ENCODE results near the gene MAP3K13. TPM values are rescaled to one million over a fixed set of nuclear protein-coding genes. Genes with fewer than 3 reads are reported as not detected.
A peak's percentile ranks its signal among the peaks of the same experiment; 100 is the strongest.
"Not testable (repeated sequence)": the region's sequence is repeated elsewhere in the genome, so short reads cannot be mapped to it uniquely, and the experiment has no call there.

The MAP3K13 gene
- total RNA-seq, 1 donor from 2014 or later = 14.5 TPM

GRCh38 chr3:185457376-185457775 lies 94.4 kb downstream of the MAP3K13 start:
- DNase-seq (ENCODE audit: low read depth) (no peak), FAIRE-seq (no peak)
- TF ChIP-seq CTCF (IDR thresholded peaks at IDR 0.05; ENCODE audit: insufficient read depth, low read length, severe bottlenecking) = no peak
- no peaks in the 10 kb centered on the region for H3K36me3 ChIP-seq (ENCODE audit: control insufficient read depth, insufficient read depth, low read length)
- H3K4me3 ChIP-seq (ENCODE audit: low read depth, low read length) = no peak overlapping the region
- H3K27me3 ChIP-seq (ENCODE audit: control insufficient read depth, insufficient read depth, low read length) = no peaks in the 10 kb centered on the region

DNA sequence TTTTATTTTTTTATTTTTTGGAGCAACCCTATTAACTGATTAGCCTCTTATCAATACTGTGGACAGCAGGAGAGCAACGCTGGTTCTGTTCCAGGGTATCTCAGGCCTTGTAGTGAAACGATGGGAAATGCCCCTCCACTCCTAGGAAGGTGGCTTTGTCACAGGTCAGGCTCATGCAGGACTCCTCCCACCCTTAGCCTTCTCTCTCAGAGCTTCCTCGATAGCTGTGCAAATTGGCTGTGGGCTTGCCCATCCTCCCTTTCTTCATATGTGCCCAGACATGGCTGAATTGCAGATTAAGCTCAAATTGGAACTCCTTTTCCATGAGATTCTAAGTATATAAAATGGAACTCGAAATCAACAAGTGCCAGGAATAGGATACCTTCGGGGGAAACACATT lies 97.4 kb downstream of the MAP3K13 start:
- TF ChIP-seq CTCF (IDR thresholded peaks at IDR 0.05; ENCODE audit: insufficient read depth, low read length, severe bottlenecking) = no peak
- FAIRE-seq (no peak), DNase-seq (ENCODE audit: low read depth) (no peak)
- H3K4me3 ChIP-seq (ENCODE audit: low read depth, low read length) = no peak overlapping the region
- no peaks in the 10 kb centered on the region for H3K36me3 ChIP-seq (ENCODE audit: control insufficient read depth, insufficient read depth, low read length)
- H3K27me3 ChIP-seq (ENCODE audit: control insufficient read depth, insufficient read depth, low read length) = no peaks in the 10 kb centered on the region

- FAIRE-seq (no peak), DNase-seq (ENCODE audit: low read depth) (peak; percentile 47)
- peak; percentile 32 for TF ChIP-seq CTCF (IDR thresholded peaks at IDR 0.05; ENCODE audit: insufficient read depth, low read length, severe bottlenecking)
- Histone ChIP-seq H3K4me3 (ENCODE audit: low read depth, low read length) (no peak overlapping the region), H3K27me3 (ENCODE audit: control insufficient read depth, insufficient read depth, low read length) (no peaks in the 10 kb centered on the region), H3K36me3 (ENCODE audit: control insufficient read depth, insufficient read depth, low read length) (peaks cover 2% of the 10 kb centered on the region)
These were observed 97.9 kb downstream of the MAP3K13 start for GRCh38 chr3:185460719-185461350.

DNA sequence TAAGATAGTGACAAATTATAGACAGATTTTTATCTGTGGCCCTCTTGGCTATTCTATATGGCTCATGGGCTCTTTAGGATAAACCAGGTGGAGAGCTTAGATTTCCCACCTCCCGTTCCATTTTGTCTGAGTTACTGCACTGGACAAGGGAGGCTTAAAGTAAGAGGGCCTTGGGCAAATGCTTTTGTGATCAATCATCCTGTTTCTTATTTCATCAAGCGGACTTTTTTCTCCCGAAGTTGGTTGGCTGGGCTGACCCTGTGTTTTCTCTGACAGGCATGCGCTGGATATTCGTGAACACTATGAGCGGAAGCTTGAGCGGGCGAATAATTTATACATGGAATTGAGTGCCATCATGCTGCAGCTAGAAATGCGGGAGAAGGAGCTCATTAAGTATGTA lies 102.5 kb downstream of the MAP3K13 start:
- FAIRE-seq (no peak), DNase-seq (ENCODE audit: low read depth) (no peak)
- Histone ChIP-seq H3K36me3 (ENCODE audit: control insufficient read depth, insufficient read depth, low read length) (peaks cover 6% of the 10 kb centered on the region), H3K27me3 (ENCODE audit: control insufficient read depth, insufficient read depth, low read length) (no peaks in the 10 kb centered on the region), H3K4me3 (ENCODE audit: low read depth, low read length) (no peak overlapping the region)
- no peak for TF ChIP-seq CTCF (IDR thresholded peaks at IDR 0.05; ENCODE audit: insufficient read depth, low read length, severe bottlenecking)

GRCh38 chr3:185466123-185466522 lies 103.2 kb downstream of the MAP3K13 start:
- not testable (repeated sequence) for DNase-seq (ENCODE audit: low read depth); H3K27me3 ChIP-seq (ENCODE audit: control insufficient read depth, insufficient read depth, low read length); H3K36me3 ChIP-seq (ENCODE audit: control insufficient read depth, insufficient read depth, low read length); FAIRE-seq; H3K4me3 ChIP-seq (ENCODE audit: low read depth, low read length)

DNA sequence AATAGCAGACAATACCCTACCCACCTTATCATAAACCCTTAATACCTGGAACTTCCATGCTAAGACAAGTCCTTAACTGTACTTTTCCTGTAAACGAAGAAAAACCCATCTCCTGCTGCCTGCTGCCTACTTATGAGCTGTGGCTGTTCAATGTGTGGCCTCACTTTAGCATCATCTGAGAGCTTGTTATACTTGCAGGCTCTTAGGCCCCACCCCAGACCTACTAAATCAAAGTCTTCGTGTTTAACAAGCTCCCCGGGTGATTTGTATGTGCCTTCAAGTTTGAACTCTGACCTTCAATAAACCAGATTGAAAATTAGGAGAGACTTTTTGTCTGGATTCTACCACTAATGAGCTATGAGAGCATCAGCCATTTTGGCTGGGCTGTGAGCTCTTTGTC lies 106.6 kb downstream of the MAP3K13 start:
- FAIRE-seq = no peak
- Histone ChIP-seq H3K27me3 (ENCODE audit: control insufficient read depth, insufficient read depth, low read length) (no peaks in the 10 kb centered on the region), H3K4me3 (ENCODE audit: low read depth, low read length) (no peak overlapping the region), H3K36me3 (ENCODE audit: control insufficient read depth, insufficient read depth, low read length) (peaks cover 8% of the 10 kb centered on the region)
- no peak for DNase-seq (ENCODE audit: low read depth)
- TF ChIP-seq CTCF (IDR thresholded peaks at IDR 0.05; ENCODE audit: insufficient read depth, low read length, severe bottlenecking) = no peak

Measured in bronchial epithelial cell (primary cell).